Right cardiac atrium (tissue), 5 donors: Measurements from ENCODE around the gene HASPIN. TPM values are rescaled to one million over a fixed set of nuclear protein-coding genes. Genes with fewer than 3 reads are reported as not detected.
A peak's percentile ranks its signal among the peaks of the same experiment; 100 is the strongest.

ENCODE experiments used
- ATAC-seq, 2 donors: fragments of 200-7000 bp; cut with Tn5 transposase; one replicate each; pipeline versions ENCODE4 v1.8.0 to v1.9.1; 2020; ENCODE audit warnings: moderate library complexity in 2 of 2, mild to moderate bottlenecking in 1 of 2
- DNase-seq, 3 donors: peaks; one replicate each; pipeline ENCODE4 v3.0.0-alpha.2; 2020
- H3K27ac ChIP-seq: one replicate; pipeline ENCODE4 v1.5.1; 2013; ENCODE audit warnings: mild to moderate bottlenecking, low read length, control low read depth, moderate library complexity
- H3K27me3 ChIP-seq: one replicate; pipeline ENCODE4 v1.6.1; 2013; ENCODE audit not compliant: control insufficient read depth, insufficient read depth
- H3K4me1 ChIP-seq: one replicate; pipeline ENCODE4 v1.6.1; 2013; ENCODE audit warnings: low read length; ENCODE audit not compliant: control insufficient read depth, insufficient read depth
- H3K4me3 ChIP-seq: one replicate; pipeline ENCODE4 v1.5.1; 2013; ENCODE audit warnings: low read length, control low read depth
- H3K9me3 ChIP-seq: one replicate; pipeline ENCODE4 v1.6.1; 2013; ENCODE audit warnings: low read length; ENCODE audit not compliant: control insufficient read depth
- WGBS: extraction: QIAGEN DNeasy Blood & Tissue Kit; methylation state at CpG from one replicate; pipeline ENCODE4 v1.1.7; 2013; 5-methylcytosine and 5-hydroxymethylcytosine counted together
- intact Hi-C, 4 donors: fragments of 100-400 bp; cut with DNase I; formaldehyde crosslinking; loops; one replicate each; pipeline versions ENCODE4 v1.11.0 to v1.14.0; 2022 to 2023
- long read RNA-seq, 4 donors: library from polyadenylated mRNA; unstranded; transcript quantifications; one replicate each; pipeline ENCODE4 v2.0.0, GENCODE V29; 2020 to 2021
- polyA plus RNA-seq: library from polyadenylated mRNA; stranded (reverse); fragments of 200-250 nt; gene quantifications from one replicate; pipeline ENCODE4 v1.2.3, GENCODE V29; 2013
- total RNA-seq, 4 donors: library from RNA; stranded (reverse); fragmentation: NEBNext Ultra II Directional; extraction: Animal tissue kit (Norgen Biotek cat#: 25700); gene quantifications; one replicate each; pipeline ENCODE4 v1.2.1, GENCODE V29; 2021
- donor health status: healthy with polysubstance abuse.
- donor health status: DM: no; HTN: yes; CAD: no.
- donor health status: DM: no; HTN: no; CAD: no.
- donor health status: DM: no; HTN: yes; CAD: no; lungs with severe emphysema.
- donor health status: DM: yes; HTN: yes; CAD: no.

Gene HASPIN
- total RNA-seq = under 1 TPM; 0.11 to 0.29 (median 0.19) TPM
- 0.11 TPM for polyA plus RNA-seq
- long read RNA-seq, donor 1, partial matches to known transcripts = 0 of 1 reads
- long read RNA-seq, donor 1, other reads (novel, unspliced or antisense) = 0 of 1 reads
- long read RNA-seq, donor 2 = 0 reads
- long read RNA-seq, donor 3 = 0 reads
- long read RNA-seq, donor 4 = 0 reads

DNA sequence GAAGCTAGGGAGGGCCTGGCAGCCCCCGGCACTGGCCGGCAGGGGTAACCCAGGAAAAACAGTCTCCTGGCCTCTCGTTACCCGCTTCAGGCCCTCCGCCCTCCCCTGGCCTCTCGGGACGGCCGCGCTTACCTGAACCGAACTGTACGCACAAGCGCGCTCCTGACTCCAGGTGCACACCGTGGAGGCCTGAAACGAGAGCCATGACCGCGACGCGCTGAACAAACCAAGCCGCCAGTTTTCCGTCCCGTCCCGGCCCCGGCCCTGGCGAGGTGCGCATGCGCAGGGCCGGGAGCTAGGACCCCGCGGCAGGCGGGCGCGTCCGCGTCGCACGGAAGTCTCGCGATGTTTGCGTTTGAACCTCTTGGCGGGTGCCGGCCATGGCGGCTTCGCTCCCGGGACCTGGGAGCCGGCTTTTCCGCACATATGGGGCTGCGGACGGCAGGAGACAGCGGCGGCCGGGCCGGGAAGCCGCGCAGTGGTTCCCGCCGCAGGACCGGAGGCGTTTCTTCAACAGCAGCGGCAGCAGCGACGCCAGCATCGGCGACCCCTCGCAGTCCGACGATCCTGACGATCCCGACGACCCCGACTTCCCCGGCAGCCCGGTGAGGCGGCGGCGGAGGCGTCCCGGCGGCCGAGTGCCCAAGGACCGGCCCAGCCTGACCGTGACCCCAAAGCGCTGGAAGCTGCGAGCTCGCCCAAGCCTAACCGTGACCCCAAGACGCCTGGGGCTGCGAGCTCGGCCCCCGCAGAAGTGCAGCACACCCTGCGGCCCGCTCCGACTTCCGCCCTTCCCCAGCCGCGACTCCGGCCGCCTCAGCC lies at the start of gene HASPIN:
HASPIN (plus strand) TSS at position 348 of the 822 bp plus-strand sequence; CDS start at position 381, 33 bp downstream.
- WGBS = under 1% methylated on average over 98 of the region's 98 CpGs
- intact Hi-C loops = no loop called here
- peak within 1 kb of the TSS; percentile 89 for H3K27ac ChIP-seq
- no peaks in the 10 kb centered on the region for H3K9me3 ChIP-seq
- peak within 1 kb of the TSS; percentile 66 for H3K4me3 ChIP-seq
- H3K4me1 ChIP-seq = peaks cover 3% of the 10 kb centered on the region
- H3K27me3 ChIP-seq = no peaks in the 10 kb centered on the region
- peak; percentile 92 to 97 (median 96) for DNase-seq
- peak; percentile 95 to 97 for ATAC-seq

DNA sequence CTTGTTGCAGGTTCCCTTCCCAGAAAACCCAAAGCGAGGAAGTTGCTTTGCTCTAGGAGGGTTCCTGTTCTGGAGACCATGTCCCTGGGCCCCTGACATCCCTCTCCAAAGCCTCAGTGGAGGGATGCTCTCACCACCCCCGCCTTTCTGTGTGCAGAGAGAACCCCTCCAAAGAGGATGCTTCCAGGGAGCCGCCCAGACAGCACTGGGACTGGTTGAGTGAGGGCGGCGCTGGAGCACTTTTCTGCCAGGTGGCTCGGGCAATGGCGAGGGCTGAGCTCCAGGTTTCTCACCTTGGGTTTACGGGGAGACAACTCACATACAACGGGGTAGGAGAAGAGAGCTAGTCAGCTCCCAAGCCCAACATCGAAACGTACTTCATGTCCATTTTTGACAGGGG lies 47.8 kb upstream of the HASPIN start:
- Histone ChIP-seq H3K4me3 (no peak overlapping the region), H3K27me3 (no peaks in the 10 kb centered on the region), H3K9me3 (no peaks in the 10 kb centered on the region), H3K27ac (no peak overlapping the region), H3K4me1 (no peaks in the 10 kb centered on the region)
- DNase-seq (peak in 1 of 3 donors; percentile 17), ATAC-seq (no peak)
- 80% methylated on average over 11 of the region's 11 CpGs for WGBS
- intact Hi-C loops = no loop called here

DNA sequence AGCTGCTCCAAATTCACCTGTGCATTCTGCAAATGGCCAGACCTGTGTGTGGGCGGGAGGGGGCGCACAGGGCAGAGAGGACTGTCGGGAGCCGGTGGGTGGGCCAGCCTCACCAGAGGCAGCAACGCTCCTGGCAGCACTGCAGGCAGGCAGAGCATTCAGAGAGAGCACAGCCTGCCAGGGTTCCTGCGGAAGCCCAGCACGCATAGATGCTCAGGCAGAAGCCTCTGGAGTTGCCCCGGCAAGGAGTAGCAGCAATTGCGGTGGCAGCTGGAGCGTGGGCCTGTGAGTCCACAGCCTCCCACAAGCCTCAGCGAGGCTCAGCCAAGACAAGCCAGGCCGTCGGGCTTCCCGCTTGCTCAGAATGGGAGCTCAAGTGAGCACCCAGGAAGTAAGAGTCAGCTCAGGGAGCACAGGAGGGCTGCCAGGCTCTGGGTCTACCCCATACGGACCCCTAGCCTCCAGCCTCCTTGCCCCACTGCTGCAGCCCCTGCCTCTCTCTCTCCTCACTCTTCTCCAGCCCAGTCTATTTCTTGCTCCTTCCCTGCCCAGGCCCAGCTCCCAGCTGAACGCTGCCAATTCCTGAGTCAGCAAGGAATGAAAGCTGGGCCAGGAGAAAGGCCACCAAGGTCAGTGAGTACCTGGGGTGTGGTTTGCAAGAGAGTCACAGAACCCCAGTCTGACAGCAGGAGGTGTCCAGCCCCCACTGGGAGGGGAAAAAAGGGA lies 45.4 kb upstream of the HASPIN start:
- Histone ChIP-seq H3K27ac (no peak overlapping the region), H3K27me3 (no peaks in the 10 kb centered on the region), H3K4me3 (no peak overlapping the region), H3K9me3 (no peaks in the 10 kb centered on the region), H3K4me1 (no peaks in the 10 kb centered on the region)
- 48% methylated on average over 16 of the region's 16 CpGs for WGBS
- intact Hi-C loops = no loop called here
- ATAC-seq (no peak), DNase-seq (peak in 2 of 3 donors; percentile 25 to 37)

DNA sequence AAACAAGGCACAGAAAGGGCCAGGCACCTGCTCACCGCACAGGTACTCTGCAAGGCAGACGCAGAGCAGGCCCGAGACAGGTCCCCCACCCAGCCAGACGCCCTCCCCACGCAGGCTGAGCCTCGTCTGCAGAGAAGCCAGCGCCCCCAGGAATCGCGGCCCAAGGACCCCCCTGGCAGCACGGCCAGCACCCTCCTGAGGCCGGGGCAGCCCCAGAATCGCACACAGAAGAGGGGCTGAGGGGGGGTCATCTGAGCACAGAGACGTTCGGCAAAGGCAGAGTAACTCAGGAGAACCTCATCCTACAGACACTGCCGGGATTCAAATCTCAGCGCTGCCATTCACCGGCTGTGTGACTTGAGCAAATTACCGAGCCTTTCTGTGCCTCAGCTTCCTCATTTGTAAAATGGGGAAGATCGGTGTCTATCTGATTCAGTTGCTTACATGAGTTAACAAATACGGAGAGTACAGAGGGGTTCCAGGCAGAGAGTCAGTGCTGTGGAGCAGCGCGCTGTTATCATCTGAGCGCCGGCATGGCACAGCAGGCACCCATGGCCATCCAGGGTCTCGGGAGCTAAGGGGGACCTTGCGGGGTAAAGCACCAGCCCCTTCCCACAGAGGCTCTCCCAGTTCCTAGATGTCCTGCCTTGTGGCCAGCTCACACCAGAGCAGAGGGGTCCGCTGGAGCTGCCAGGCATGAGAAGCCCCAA lies 44.7 kb upstream of the HASPIN start:
- no peaks in the 10 kb centered on the region for H3K4me1 ChIP-seq
- H3K27ac ChIP-seq = no peak overlapping the region
- WGBS = 84% methylated on average over 27 of the region's 27 CpGs
- H3K9me3 ChIP-seq = no peaks in the 10 kb centered on the region
- ATAC-seq = no peak
- intact Hi-C loops = no loop called here
- H3K4me3 ChIP-seq = no peak overlapping the region
- peak in 1 of 3 donors; percentile 20 for DNase-seq
- H3K27me3 ChIP-seq = no peaks in the 10 kb centered on the region

DNA sequence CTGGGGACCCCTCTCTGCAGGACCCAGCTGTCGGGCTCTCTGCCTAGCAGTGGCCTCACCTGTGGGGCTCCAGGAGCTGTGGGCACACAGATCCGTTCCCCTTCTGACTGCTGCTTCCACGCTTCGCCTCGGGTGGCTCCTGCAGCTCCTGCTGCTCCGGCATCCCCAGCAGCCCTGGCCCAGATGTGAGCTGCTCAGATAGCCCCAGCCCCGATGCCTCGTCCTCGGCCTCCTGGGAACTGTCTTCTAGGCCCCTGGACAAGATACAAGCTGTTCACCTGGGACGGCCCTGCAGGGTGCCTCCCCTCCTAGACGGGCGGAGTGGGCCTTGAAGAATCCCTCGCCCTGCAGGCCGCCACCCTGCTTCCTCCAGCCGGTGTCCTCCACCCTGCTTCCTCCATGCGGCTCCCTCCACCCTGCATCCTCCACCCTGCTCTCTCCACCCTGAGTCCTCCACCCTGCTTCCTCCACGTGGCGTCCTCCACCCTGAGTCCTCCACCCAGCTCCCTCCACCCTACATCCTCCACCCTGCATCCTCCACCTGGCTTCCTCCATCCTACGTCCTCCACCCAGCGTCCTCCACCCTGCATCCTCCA lies 44.1 kb upstream of the HASPIN start:
- Histone ChIP-seq H3K4me3 (no peak overlapping the region), H3K4me1 (no peaks in the 10 kb centered on the region), H3K27ac (no peak overlapping the region), H3K27me3 (no peaks in the 10 kb centered on the region), H3K9me3 (no peaks in the 10 kb centered on the region)
- intact Hi-C loops = no loop called here
- no peak for ATAC-seq
- 51% methylated on average over 20 of the region's 20 CpGs for WGBS
- DNase-seq = no peak

DNA sequence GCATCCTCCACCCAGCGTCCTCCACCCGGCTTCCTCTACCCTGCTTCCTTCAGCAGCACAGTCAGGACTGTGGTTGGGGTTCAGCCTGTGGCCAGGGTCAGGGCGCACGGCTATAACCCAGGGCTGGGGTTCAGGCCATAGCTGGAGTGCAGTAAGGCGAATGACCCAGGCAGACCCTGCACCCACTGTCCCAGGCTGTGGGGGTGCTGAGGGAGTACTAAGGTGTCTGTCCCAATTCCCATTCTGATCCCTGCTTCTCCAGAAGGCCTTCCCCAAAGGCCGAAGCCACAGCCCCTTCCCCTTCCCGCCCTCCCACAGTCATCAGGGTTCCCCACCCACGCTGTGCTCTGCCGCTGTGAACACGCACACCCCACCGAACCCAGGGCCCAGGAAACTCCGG lies 42.6 kb upstream of the HASPIN start:
- no peaks in the 10 kb centered on the region for H3K27me3 ChIP-seq
- intact Hi-C loops = no loop called here
- ATAC-seq (no peak), DNase-seq (no peak)
- H3K4me1 ChIP-seq = no peaks in the 10 kb centered on the region
- WGBS = 89% methylated on average over 12 of the region's 12 CpGs
- H3K4me3 ChIP-seq = no peak overlapping the region
- no peak overlapping the region for H3K27ac ChIP-seq
- H3K9me3 ChIP-seq = no peaks in the 10 kb centered on the region

DNA sequence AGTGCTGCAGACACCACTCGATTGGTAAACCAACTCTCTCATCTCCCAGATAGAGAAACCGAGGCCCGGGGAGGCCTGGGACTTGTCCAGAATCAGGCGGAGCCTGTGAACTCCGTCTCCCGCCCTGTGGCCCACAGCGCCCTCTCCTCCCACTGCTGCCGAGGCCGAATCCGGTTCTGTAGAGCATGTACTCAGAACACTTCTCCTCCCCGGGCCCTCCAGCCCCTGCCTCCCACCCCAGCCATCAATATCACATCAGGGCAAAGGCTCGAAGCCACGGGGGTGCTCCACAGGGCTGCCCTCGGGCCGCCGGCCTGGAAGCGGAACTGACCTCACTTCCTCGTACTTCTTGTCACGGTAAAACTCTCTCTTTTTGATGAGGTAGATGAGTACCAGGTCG lies 42.1 kb upstream of the HASPIN start:
- no peaks in the 10 kb centered on the region for H3K27me3 ChIP-seq
- H3K9me3 ChIP-seq = no peaks in the 10 kb centered on the region
- H3K4me1 ChIP-seq = no peaks in the 10 kb centered on the region
- no peak overlapping the region for H3K27ac ChIP-seq
- DNase-seq (no peak), ATAC-seq (no peak)
- WGBS = 76% methylated on average over 20 of the region's 20 CpGs
- intact Hi-C loops = no loop called here
- no peak overlapping the region for H3K4me3 ChIP-seq

DNA sequence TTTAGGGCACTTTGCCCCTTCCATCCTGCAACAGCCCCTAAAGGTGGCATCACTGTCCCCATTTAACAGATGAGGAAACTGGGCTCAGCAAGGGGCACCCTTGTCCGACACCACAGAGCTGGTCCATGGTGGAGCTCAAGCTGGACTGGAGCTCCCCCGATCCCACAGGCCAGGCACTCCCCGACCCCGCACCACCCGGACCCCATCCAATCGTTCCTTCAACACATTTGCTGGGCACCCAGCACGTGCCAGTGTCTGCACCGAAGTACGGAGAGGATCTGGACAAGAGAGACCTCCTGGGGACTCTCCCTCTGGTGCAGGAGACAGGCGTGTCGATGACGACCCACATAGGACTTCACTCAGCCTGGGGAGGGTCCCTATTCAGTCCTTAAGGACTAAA lies 41.7 kb upstream of the HASPIN start:
- DNase-seq (no peak), ATAC-seq (peak in 1 of 2 donors; percentile 21)
- H3K4me1 ChIP-seq = no peaks in the 10 kb centered on the region
- no peaks in the 10 kb centered on the region for H3K9me3 ChIP-seq
- H3K27me3 ChIP-seq = no peaks in the 10 kb centered on the region
- H3K27ac ChIP-seq = no peak overlapping the region
- WGBS = 86% methylated on average over 12 of the region's 12 CpGs
- no peak overlapping the region for H3K4me3 ChIP-seq
- intact Hi-C loops = no loop called here

DNA sequence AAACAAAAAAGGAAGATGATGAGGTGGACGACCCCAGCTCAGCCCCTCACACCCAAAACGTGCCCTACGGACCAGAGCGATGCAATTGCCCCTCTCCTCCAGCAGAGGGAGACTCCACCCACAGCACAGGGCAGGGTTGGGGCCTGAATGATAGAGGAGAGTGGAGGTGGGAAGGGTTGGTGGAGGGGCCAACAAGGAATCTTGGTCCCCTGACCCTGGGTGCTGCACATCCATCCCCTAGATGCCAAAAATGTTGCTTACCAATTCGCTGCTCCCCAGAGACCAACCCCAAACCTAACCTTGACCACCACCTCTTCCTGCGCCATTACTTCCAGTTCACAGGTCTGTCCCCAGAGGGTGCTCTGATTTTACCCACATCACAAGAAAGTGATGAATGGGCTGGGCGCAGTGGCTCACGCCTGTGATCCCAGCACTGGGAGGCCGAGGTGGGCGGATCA lies 40.6 kb upstream of the HASPIN start:
- H3K9me3 ChIP-seq = no peaks in the 10 kb centered on the region
- no peaks in the 10 kb centered on the region for H3K4me1 ChIP-seq
- ATAC-seq (peak; percentile 71 to 73), DNase-seq (peak in 1 of 3 donors; percentile 56)
- no peak overlapping the region for H3K4me3 ChIP-seq
- no peak overlapping the region for H3K27ac ChIP-seq
- H3K27me3 ChIP-seq = no peaks in the 10 kb centered on the region
- intact Hi-C loops = no loop called here
- WGBS = 29% methylated on average over 10 of the region's 10 CpGs

DNA sequence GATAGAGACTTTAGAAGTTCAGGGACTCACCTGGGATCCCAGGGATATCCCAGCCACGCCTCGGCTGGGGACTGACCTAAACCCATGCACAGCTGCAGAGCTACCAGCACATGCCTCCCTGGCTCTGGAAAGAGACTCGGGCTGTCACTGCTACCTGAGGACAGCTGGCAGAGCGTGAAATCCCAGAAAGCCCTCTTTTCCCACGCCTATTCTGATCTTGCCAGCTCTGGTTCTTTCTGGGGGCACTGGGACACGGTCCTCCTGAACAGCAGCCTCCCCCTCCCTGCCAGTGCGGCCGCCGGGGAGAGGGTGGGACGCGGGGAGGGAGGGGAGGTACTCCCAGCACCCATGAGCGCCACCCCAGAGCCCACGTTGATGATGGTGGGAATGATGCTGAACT lies 38.5 kb upstream of the HASPIN start:
- intact Hi-C loops = no loop called here
- Histone ChIP-seq H3K27me3 (no peaks in the 10 kb centered on the region), H3K9me3 (no peaks in the 10 kb centered on the region), H3K4me3 (no peak overlapping the region), H3K4me1 (no peaks in the 10 kb centered on the region), H3K27ac (no peak overlapping the region)
- peak in 1 of 3 donors; percentile 23 for DNase-seq
- 41% methylated on average over 13 of the region's 13 CpGs for WGBS
- ATAC-seq = no peak
